ENCODE measurements around the gene LIN52. TPM values are rescaled to one million over a fixed set of nuclear protein-coding genes. Genes with fewer than 3 reads are reported as not detected.

The LIN52 gene
- total RNA-seq, 5 donors from 2014 or later (not counting 1 experiment from before 2014, with no cell fraction given) = 9.7 to 11.2 (median 10.7) TPM

- no peak overlapping the region for H3K27ac Mint-ChIP-seq
Observed at GRCh38 chr14:74161526-74162158, 76.9 kb downstream of the LIN52 start.

GRCh38 chr14:74169906-74170305 lies 85.2 kb downstream of the LIN52 start:
- Mint-ChIP-seq H3K36me3 (peaks cover 24% of the 10 kb centered on the region), H3K27me3 (no peaks in the 10 kb centered on the region), H3K9me3 (no peaks in the 10 kb centered on the region), H3K4me3 (no peak overlapping the region), H3K27ac (no peak overlapping the region), H3K4me1 (no peaks in the 10 kb centered on the region)
- no peaks in the 10 kb centered on the region for H3K9me3 ChIP-seq
- no peaks in the 10 kb centered on the region for H3K4me1 ChIP-seq (ENCODE audit: control insufficient read depth in 1 of 2, extremely low read depth in 1 of 2, insufficient read depth in 2 of 2, low read length in 2 of 2)
- no peaks in the 10 kb centered on the region for H3K36me3 ChIP-seq (ENCODE audit: control insufficient read depth in 2 of 2, extremely low read depth in 1 of 2, insufficient read depth in 1 of 2, low read length in 1 of 2)
- WGBS (ENCODE audit: insufficient coverage) = 64% methylated on average over 2 of the region's 3 CpGs
- ATAC-seq (replicated peaks in 1 of 4) (no peak), DNase-seq (no peak)
- no peaks in the 10 kb centered on the region for H3K27me3 ChIP-seq (replicated peaks in 1 of 2; ENCODE audit: control insufficient read depth in 2 of 2, extremely low read depth in 1 of 2, insufficient read depth in 2 of 2, low read length in 1 of 2)
- ChIA-PET POLR2A (no interaction called here), CTCF (no interaction called here)
- H3K4me3 ChIP-seq (ENCODE audit: control insufficient read depth in 1 of 2, extremely low read depth in 1 of 2, low read length in 1 of 2) = no peak overlapping the region
- H3K27ac ChIP-seq (ENCODE audit: low read length) = no peak overlapping the region

More at GRCh38 chr14:74161526-74162158, 76.9 kb downstream of the LIN52 start:
- H3K9me3 Mint-ChIP-seq = no peaks in the 10 kb centered on the region
- H3K4me1 Mint-ChIP-seq = no peaks in the 10 kb centered on the region
- Histone ChIP-seq H3K27ac (ENCODE audit: low read length) (no peak overlapping the region), H3K9me3 (no peaks in the 10 kb centered on the region), H3K4me3 (ENCODE audit: control insufficient read depth in 1 of 2, extremely low read depth in 1 of 2, low read length in 1 of 2) (no peak overlapping the region), H3K4me1 (ENCODE audit: control insufficient read depth in 1 of 2, extremely low read depth in 1 of 2, insufficient read depth in 2 of 2, low read length in 2 of 2) (no peaks in the 10 kb centered on the region), H3K27me3 (replicated peaks in 1 of 2; ENCODE audit: control insufficient read depth in 2 of 2, extremely low read depth in 1 of 2, insufficient read depth in 2 of 2, low read length in 1 of 2) (no peaks in the 10 kb centered on the region), H3K36me3 (ENCODE audit: control insufficient read depth in 2 of 2, extremely low read depth in 1 of 2, insufficient read depth in 1 of 2, low read length in 1 of 2) (no peaks in the 10 kb centered on the region)
- ATAC-seq (replicated peaks in 1 of 4) (no peak), DNase-seq (no peak)
- no peak overlapping the region for H3K4me3 Mint-ChIP-seq
- POLR2A ChIA-PET = no interaction called here
- WGBS (ENCODE audit: insufficient coverage) = 100% methylated on average over 7 of the region's 8 CpGs
- CTCF ChIA-PET = no interaction called here
- H3K27me3 Mint-ChIP-seq = no peaks in the 10 kb centered on the region
- H3K36me3 Mint-ChIP-seq = peaks cover 33% of the 10 kb centered on the region

- H3K27me3 Mint-ChIP-seq = no peaks in the 10 kb centered on the region
Observed at GRCh38 chr14:74176400-74176793, 91.6 kb downstream of the LIN52 start.

GRCh38 chr14:74179856-74180255 lies 95.1 kb downstream of the LIN52 start:
- no peak for DNase-seq
- ChIA-PET CTCF (interaction anchor here in 1 of 2 donors (0.7 kb wide), 1 partner anchor 9 kb away, joined by 3 read pairs; no protein-coding TSS in a partner anchor), POLR2A (no interaction called here)
- Mint-ChIP-seq H3K4me1 (no peaks in the 10 kb centered on the region), H3K27ac (no peak overlapping the region), H3K9me3 (no peaks in the 10 kb centered on the region), H3K27me3 (no peaks in the 10 kb centered on the region), H3K36me3 (peaks cover 15% of the 10 kb centered on the region), H3K4me3 (no peak overlapping the region)
- no CpG with 5 or more reads among the region's 3 CpGs for WGBS (ENCODE audit: insufficient coverage)
- Histone ChIP-seq H3K36me3 (ENCODE audit: control insufficient read depth in 2 of 2, extremely low read depth in 1 of 2, insufficient read depth in 1 of 2, low read length in 1 of 2) (peaks cover 0 to 2% of the 10 kb centered on the region in 2 donors), H3K9me3 (no peaks in the 10 kb centered on the region), H3K27me3 (replicated peaks in 1 of 2; ENCODE audit: control insufficient read depth in 2 of 2, extremely low read depth in 1 of 2, insufficient read depth in 2 of 2, low read length in 1 of 2) (no peaks in the 10 kb centered on the region), H3K4me3 (ENCODE audit: control insufficient read depth in 1 of 2, extremely low read depth in 1 of 2, low read length in 1 of 2) (no peak overlapping the region), H3K27ac (ENCODE audit: low read length) (no peak overlapping the region), H3K4me1 (ENCODE audit: control insufficient read depth in 1 of 2, extremely low read depth in 1 of 2, insufficient read depth in 2 of 2, low read length in 2 of 2) (no peaks in the 10 kb centered on the region)
- no peak for ATAC-seq (replicated peaks in 1 of 4)

More at GRCh38 chr14:74176400-74176793, 91.6 kb downstream of the LIN52 start:
- ATAC-seq (replicated peaks in 1 of 4) = no peak
- H3K9me3 Mint-ChIP-seq = no peaks in the 10 kb centered on the region
- H3K27ac ChIP-seq (ENCODE audit: low read length) = no peak overlapping the region
- no peaks in the 10 kb centered on the region for H3K27me3 ChIP-seq (replicated peaks in 1 of 2; ENCODE audit: control insufficient read depth in 2 of 2, extremely low read depth in 1 of 2, insufficient read depth in 2 of 2, low read length in 1 of 2)
- H3K36me3 ChIP-seq (ENCODE audit: control insufficient read depth in 2 of 2, extremely low read depth in 1 of 2, insufficient read depth in 1 of 2, low read length in 1 of 2) = no peaks in the 10 kb centered on the region
- DNase-seq = no peak
- ChIA-PET CTCF (no interaction called here), POLR2A (no interaction called here)
- no CpG with 5 or more reads among the region's 2 CpGs for WGBS (ENCODE audit: insufficient coverage)
- H3K4me3 Mint-ChIP-seq = no peak overlapping the region
- no peak overlapping the region for H3K4me3 ChIP-seq (ENCODE audit: control insufficient read depth in 1 of 2, extremely low read depth in 1 of 2, low read length in 1 of 2)
- H3K9me3 ChIP-seq = no peaks in the 10 kb centered on the region
- H3K4me1 Mint-ChIP-seq = no peaks in the 10 kb centered on the region
- H3K27ac Mint-ChIP-seq = no peak overlapping the region
- peaks cover 5% of the 10 kb centered on the region for H3K36me3 Mint-ChIP-seq
- no peaks in the 10 kb centered on the region for H3K4me1 ChIP-seq (ENCODE audit: control insufficient read depth in 1 of 2, extremely low read depth in 1 of 2, insufficient read depth in 2 of 2, low read length in 2 of 2)

GRCh38 chr14:74190927-74191575 lies 106.3 kb downstream of the LIN52 start:
- Histone ChIP-seq H3K4me3 (ENCODE audit: control insufficient read depth in 1 of 2, extremely low read depth in 1 of 2, low read length in 1 of 2) (no peak overlapping the region), H3K9me3 (no peaks in the 10 kb centered on the region), H3K27me3 (replicated peaks in 1 of 2; ENCODE audit: control insufficient read depth in 2 of 2, extremely low read depth in 1 of 2, insufficient read depth in 2 of 2, low read length in 1 of 2) (no peaks in the 10 kb centered on the region), H3K4me1 (ENCODE audit: control insufficient read depth in 1 of 2, extremely low read depth in 1 of 2, insufficient read depth in 2 of 2, low read length in 2 of 2) (no peaks in the 10 kb centered on the region), H3K36me3 (ENCODE audit: control insufficient read depth in 2 of 2, extremely low read depth in 1 of 2, insufficient read depth in 1 of 2, low read length in 1 of 2) (peaks cover 0 to 4% of the 10 kb centered on the region in 2 donors), H3K27ac (ENCODE audit: low read length) (no peak overlapping the region)
- WGBS (ENCODE audit: insufficient coverage) = 95% methylated on average over 3 of the region's 3 CpGs
- no peak overlapping the region for H3K27ac Mint-ChIP-seq
- no peaks in the 10 kb centered on the region for H3K27me3 Mint-ChIP-seq
- ChIA-PET POLR2A (no interaction called here), CTCF (interaction anchor here in 1 of 2 donors (0.5 to 0.6 kb wide), 2 partner anchors 561 to 856 kb away, joined by 4 to 7 read pairs; no protein-coding TSS in a partner anchor)
- H3K9me3 Mint-ChIP-seq = no peaks in the 10 kb centered on the region
- H3K36me3 Mint-ChIP-seq = peaks cover 8% of the 10 kb centered on the region
- H3K4me3 Mint-ChIP-seq = no peak overlapping the region
- DNase-seq = no peak
- ATAC-seq (replicated peaks in 1 of 4) = no peak
- no peaks in the 10 kb centered on the region for H3K4me1 Mint-ChIP-seq

DNA sequence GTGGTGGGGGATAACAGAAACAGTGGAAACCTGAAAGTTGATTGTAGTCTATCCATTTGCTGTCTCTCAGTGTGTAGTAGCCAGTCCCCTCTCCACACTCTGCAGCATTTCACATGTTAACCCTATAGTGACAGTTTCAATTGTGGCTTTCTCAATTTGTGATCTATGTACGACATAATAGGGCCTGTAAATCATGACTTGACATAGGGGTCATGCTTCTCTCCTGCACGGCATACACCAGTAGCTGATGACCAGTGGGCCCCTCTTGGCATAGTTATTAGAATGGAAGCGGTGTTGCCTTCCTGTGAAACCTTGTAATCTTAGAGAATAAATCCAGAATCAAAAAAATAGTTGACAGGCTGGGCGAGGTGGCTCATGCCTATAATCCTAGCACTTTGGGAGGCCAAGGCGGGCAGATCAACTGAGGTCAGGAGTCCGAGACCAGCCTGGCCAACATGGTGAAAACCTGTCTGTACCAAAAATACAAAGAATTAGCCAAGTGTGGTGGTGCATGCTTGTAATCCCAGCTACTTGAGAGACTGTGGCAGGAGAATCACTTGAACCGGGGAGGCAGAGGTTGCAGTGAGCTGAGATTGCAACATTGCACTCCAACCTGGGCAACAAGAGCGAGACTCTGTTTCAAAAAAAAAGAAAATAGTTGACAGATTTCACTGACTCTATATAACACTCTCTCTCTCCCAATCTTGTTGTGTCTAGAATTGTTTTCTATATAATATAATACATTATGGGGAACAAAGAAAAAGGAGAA lies 109.9 kb downstream of the LIN52 start:
- H3K36me3 Mint-ChIP-seq = peaks cover 26% of the 10 kb centered on the region
- WGBS (ENCODE audit: insufficient coverage) = 92% methylated on average over 2 of the region's 8 CpGs
- Histone ChIP-seq H3K9me3 (no peaks in the 10 kb centered on the region), H3K36me3 (ENCODE audit: control insufficient read depth in 2 of 2, extremely low read depth in 1 of 2, insufficient read depth in 1 of 2, low read length in 1 of 2) (peaks cover 0 to 14% of the 10 kb centered on the region in 2 donors), H3K4me3 (ENCODE audit: control insufficient read depth in 1 of 2, extremely low read depth in 1 of 2, low read length in 1 of 2) (no peak overlapping the region), H3K4me1 (ENCODE audit: control insufficient read depth in 1 of 2, extremely low read depth in 1 of 2, insufficient read depth in 2 of 2, low read length in 2 of 2) (no peaks in the 10 kb centered on the region), H3K27ac (ENCODE audit: low read length) (no peak overlapping the region), H3K27me3 (replicated peaks in 1 of 2; ENCODE audit: control insufficient read depth in 2 of 2, extremely low read depth in 1 of 2, insufficient read depth in 2 of 2, low read length in 1 of 2) (no peaks in the 10 kb centered on the region)
- H3K27me3 Mint-ChIP-seq = no peaks in the 10 kb centered on the region
- H3K9me3 Mint-ChIP-seq = no peaks in the 10 kb centered on the region
- ATAC-seq (replicated peaks in 1 of 4) (no peak), DNase-seq (no peak)
- H3K4me1 Mint-ChIP-seq = no peaks in the 10 kb centered on the region
- CTCF ChIA-PET = no interaction called here
- POLR2A ChIA-PET = no interaction called here
- H3K4me3 Mint-ChIP-seq = no peak overlapping the region
- H3K27ac Mint-ChIP-seq = no peak overlapping the region
